Tibial nerve (tissue), 4 donors: ENCODE data around the gene FGFR3.

Source experiments
- EP300 ChIP-seq, 2 donors: sonication (generic); formaldehyde crosslinking; IDR thresholded peaks; one replicate each; pipeline ENCODE4 v1.6.1; 2017; ENCODE audit warnings: antibody characterized with exemption in 2 of 2, mild to moderate bottlenecking in 1 of 2
- POLR2A ChIP-seq, 2 donors: fragments of 450-650 bp; IDR thresholded peaks; one replicate each; pipeline ENCODE4 v1.6.1; 2017; ENCODE audit warnings: antibody characterized with exemption in 2 of 2, mild to moderate bottlenecking in 2 of 2, moderate library complexity in 2 of 2
- TF ChIP-seq, protein P1 (sequence below), 5 experiments: fragments of 200-600 bp in 3 of 5; fragments of 450-650 bp in 2 of 5; sonication (generic) in 3 of 5; IDR thresholded peaks; one replicate each; pipeline ENCODE4 v1.5.1; 2016 to 2019; ENCODE audit warnings: antibody characterized with exemption in 5 of 5, mild to moderate bottlenecking in 3 of 5, moderate library complexity in 2 of 5

DNA sequence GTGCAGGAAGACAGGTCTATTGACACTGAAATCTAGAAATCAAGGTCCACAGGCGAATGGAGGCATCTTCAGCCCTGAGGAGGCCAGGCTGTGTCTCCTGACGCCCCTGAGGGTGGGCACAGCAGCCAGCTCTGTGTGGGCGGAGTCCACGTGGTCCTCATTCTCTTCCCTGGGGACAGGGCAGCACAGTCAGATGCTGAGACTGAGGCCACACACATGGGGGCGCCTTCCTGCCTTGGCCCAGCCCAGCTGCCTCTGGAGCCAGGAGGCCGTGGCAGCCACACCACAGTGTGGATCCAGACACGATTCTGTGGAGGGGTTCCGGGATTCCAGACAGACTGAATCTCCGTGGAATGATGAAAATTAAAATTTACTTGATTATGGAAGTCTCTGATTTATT is 20.8 kb downstream of the FGFR3 start:
- TF ChIP-seq POLR2A (IDR thresholded peaks at IDR 0.05) (no peak), EP300 (IDR thresholded peaks at IDR 0.05) (no peak)
- TF ChIP-seq, protein P1, sequence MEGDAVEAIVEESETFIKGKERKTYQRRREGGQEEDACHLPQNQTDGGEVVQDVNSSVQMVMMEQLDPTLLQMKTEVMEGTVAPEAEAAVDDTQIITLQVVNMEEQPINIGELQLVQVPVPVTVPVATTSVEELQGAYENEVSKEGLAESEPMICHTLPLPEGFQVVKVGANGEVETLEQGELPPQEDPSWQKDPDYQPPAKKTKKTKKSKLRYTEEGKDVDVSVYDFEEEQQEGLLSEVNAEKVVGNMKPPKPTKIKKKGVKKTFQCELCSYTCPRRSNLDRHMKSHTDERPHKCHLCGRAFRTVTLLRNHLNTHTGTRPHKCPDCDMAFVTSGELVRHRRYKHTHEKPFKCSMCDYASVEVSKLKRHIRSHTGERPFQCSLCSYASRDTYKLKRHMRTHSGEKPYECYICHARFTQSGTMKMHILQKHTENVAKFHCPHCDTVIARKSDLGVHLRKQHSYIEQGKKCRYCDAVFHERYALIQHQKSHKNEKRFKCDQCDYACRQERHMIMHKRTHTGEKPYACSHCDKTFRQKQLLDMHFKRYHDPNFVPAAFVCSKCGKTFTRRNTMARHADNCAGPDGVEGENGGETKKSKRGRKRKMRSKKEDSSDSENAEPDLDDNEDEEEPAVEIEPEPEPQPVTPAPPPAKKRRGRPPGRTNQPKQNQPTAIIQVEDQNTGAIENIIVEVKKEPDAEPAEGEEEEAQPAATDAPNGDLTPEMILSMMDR (IDR thresholded peaks at IDR 0.05) = no peak
